ENCODE data around the gene SPINK6. TPM values are rescaled to one million over a fixed set of nuclear protein-coding genes. Genes with fewer than 3 reads are reported as not detected.

Gene SPINK6
- total RNA-seq, 1 donor from 2014 or later: not detected

DNA sequence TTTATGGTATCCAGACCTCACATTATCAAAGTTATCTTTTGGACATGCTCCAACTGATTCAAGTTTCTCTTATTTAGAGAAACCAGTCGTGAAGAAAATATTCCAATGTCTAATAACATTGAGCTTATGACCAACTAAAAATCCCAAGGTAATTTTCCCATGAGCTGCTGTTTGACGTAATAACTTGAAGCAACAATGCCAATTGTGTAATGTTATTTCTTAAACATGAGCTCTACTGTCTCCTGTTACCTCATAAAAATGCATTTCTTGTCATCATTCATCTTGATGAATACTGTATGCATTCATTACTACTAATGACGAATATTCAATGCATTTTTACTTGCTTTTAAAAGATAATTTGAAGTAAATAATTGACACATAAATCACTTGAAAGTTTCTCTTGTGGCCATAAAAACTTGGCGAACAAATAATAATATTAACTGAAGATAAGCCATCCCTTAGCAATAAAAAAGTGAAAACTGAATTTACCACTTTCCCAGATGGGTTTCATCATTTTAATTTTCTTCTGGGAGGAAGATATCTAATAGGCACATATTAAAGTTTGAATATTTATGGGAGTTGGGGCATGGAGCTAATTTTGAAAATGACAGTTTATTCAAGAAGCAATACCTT lies 35.1 kb downstream of the SPINK6 start:
- intact Hi-C loops (cut with micrococcal nuclease): no loop called here
- no peak overlapping the region for H3K4me3 Mint-ChIP-seq (ENCODE audit: low read depth)

GRCh38 chr5:148238418-148238794 lies 35.6 kb downstream of the SPINK6 start, which contains the start of gene MARCOL:
Gene MARCOL (plus strand): TSS chr5:148238525. CDS start chr5:148238598, 73 bp downstream.
- no peak within 1 kb of the TSS for H3K27ac Mint-ChIP-seq
- H3K9me3 Mint-ChIP-seq: no peaks in the 10 kb centered on the region
- no peaks in the 10 kb centered on the region for H3K36me3 Mint-ChIP-seq (ENCODE audit: low read depth)
- H3K4me3 Mint-ChIP-seq (ENCODE audit: low read depth): no peak within 1 kb of the TSS
- H3K27me3 Mint-ChIP-seq (ENCODE audit: low read depth): no peaks in the 10 kb centered on the region
- intact Hi-C loops (cut with micrococcal nuclease): no loop called here
- no peak for DNase-seq (ENCODE audit: low spot score)
- H3K4me1 Mint-ChIP-seq (ENCODE audit: low read depth): no peaks in the 10 kb centered on the region

More for the DNA sequence above, 35.1 kb downstream of the SPINK6 start:
- Mint-ChIP-seq H3K36me3 (ENCODE audit: low read depth) (no peaks in the 10 kb centered on the region), H3K4me1 (ENCODE audit: low read depth) (no peaks in the 10 kb centered on the region), H3K9me3 (no peaks in the 10 kb centered on the region), H3K27ac (no peak overlapping the region), H3K27me3 (ENCODE audit: low read depth) (no peaks in the 10 kb centered on the region)
- DNase-seq (ENCODE audit: low spot score): no peak

- H3K4me1 Mint-ChIP-seq (ENCODE audit: low read depth): no peaks in the 10 kb centered on the region
- no peaks in the 10 kb centered on the region for H3K9me3 Mint-ChIP-seq
- DNase-seq (ENCODE audit: low spot score): no peak
- H3K27me3 Mint-ChIP-seq (ENCODE audit: low read depth): no peaks in the 10 kb centered on the region
- intact Hi-C loops (cut with micrococcal nuclease): no loop called here
- H3K27ac Mint-ChIP-seq: no peak overlapping the region
- no peak overlapping the region for H3K4me3 Mint-ChIP-seq (ENCODE audit: low read depth)
- H3K36me3 Mint-ChIP-seq (ENCODE audit: low read depth): no peaks in the 10 kb centered on the region
These were observed 46.1 kb downstream of the SPINK6 start for GRCh38 chr5:148248894-148249293.

- Mint-ChIP-seq H3K27ac (no peak overlapping the region), H3K4me3 (ENCODE audit: low read depth) (no peak overlapping the region), H3K9me3 (peaks cover 22% of the 10 kb centered on the region), H3K36me3 (ENCODE audit: low read depth) (no peaks in the 10 kb centered on the region), H3K27me3 (ENCODE audit: low read depth) (no peaks in the 10 kb centered on the region), H3K4me1 (ENCODE audit: low read depth) (no peaks in the 10 kb centered on the region)
- intact Hi-C loops (cut with micrococcal nuclease): no loop called here
- no peak for DNase-seq (ENCODE audit: low spot score)
These were observed 52.6 kb downstream of the SPINK6 start for GRCh38 chr5:148255456-148255855.

DNA sequence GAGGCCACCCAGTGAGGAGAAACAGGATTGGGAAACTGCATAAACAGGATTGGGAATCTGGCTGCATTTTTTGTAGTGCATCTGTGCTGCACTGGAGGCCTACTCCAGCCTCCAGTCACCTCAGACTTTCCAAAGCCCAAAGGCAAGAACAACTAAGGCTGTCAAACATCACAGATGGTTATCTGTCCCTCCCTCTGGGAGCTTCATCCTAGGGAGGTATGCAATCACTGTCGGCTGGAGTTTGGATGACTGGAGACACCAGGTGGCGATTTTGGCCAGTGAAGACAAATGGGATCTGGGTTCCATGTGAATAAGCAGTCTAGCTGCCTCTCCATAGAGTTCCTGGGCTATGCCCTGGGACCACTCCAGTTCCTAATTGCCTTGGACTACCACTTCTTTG lies 56.4 kb downstream of the SPINK6 start:
- no peak overlapping the region for H3K27ac Mint-ChIP-seq
- H3K36me3 Mint-ChIP-seq (ENCODE audit: low read depth): no peaks in the 10 kb centered on the region
- DNase-seq (ENCODE audit: low spot score): no peak
- H3K27me3 Mint-ChIP-seq (ENCODE audit: low read depth): no peaks in the 10 kb centered on the region
- H3K9me3 Mint-ChIP-seq: peaks cover 22% of the 10 kb centered on the region
- H3K4me1 Mint-ChIP-seq (ENCODE audit: low read depth): no peaks in the 10 kb centered on the region
- intact Hi-C loops (cut with micrococcal nuclease): no loop called here
- no peak overlapping the region for H3K4me3 Mint-ChIP-seq (ENCODE audit: low read depth)

DNA sequence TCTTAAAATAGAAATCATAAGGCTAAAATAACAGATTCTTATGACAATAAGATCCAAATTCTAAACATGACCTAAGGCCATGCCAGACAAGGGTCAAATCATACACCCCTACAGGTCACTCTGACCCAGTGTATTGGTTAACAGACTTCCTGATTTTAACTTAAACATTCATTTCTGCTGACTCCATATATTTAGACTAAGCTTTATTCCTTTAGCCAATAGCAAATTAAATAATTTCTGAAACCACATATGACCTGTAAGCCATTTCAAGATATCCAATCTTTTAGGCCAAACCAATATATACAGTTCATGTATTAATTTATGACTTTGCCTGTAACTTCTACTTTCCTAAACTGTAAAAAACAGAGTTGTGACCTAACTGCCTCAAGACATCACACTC lies 58.4 kb downstream of the SPINK6 start:
- Mint-ChIP-seq H3K9me3 (peaks cover 21% of the 10 kb centered on the region), H3K4me3 (ENCODE audit: low read depth) (no peak overlapping the region), H3K4me1 (ENCODE audit: low read depth) (no peaks in the 10 kb centered on the region), H3K27me3 (ENCODE audit: low read depth) (no peaks in the 10 kb centered on the region), H3K27ac (no peak overlapping the region), H3K36me3 (ENCODE audit: low read depth) (no peaks in the 10 kb centered on the region)
- intact Hi-C loops (cut with micrococcal nuclease): no loop called here
- DNase-seq (ENCODE audit: low spot score): no peak

Other genes with a start within 250 kb of the SPINK6 start
- gene SPINK5, start 139.1 kb upstream of the SPINK6 start, total RNA-seq: not detected in 2 replicates
- not detected in 2 replicates for gene SPINK14, start 34.5 kb upstream of the SPINK6 start, total RNA-seq
- gene MARCOL, start 35.5 kb downstream of the SPINK6 start, total RNA-seq: not detected in 2 replicates
- not detected in 2 replicates for gene SPINK13, start 65.8 kb downstream of the SPINK6 start, total RNA-seq
- gene SPINK7, start 109.4 kb downstream of the SPINK6 start, total RNA-seq: not detected in 2 replicates
- not detected in 2 replicates for gene SPINK9, start 132.5 kb downstream of the SPINK6 start, total RNA-seq
- gene FBXO38, start 180.9 kb downstream of the SPINK6 start, total RNA-seq: 55.2 and 68.9 TPM in 2 replicates